Measurements from ENCODE around the gene GALNT16. TPM values are rescaled to one million over a fixed set of nuclear protein-coding genes. Genes with fewer than 3 reads are reported as not detected.
A peak's percentile ranks its signal among the peaks of the same experiment; 100 is the strongest.

The GALNT16 gene
- total and polyA plus RNA-seq, 3 donors from 2014 or later: 5.6 to 11.1 (median 6.3) TPM

DNA sequence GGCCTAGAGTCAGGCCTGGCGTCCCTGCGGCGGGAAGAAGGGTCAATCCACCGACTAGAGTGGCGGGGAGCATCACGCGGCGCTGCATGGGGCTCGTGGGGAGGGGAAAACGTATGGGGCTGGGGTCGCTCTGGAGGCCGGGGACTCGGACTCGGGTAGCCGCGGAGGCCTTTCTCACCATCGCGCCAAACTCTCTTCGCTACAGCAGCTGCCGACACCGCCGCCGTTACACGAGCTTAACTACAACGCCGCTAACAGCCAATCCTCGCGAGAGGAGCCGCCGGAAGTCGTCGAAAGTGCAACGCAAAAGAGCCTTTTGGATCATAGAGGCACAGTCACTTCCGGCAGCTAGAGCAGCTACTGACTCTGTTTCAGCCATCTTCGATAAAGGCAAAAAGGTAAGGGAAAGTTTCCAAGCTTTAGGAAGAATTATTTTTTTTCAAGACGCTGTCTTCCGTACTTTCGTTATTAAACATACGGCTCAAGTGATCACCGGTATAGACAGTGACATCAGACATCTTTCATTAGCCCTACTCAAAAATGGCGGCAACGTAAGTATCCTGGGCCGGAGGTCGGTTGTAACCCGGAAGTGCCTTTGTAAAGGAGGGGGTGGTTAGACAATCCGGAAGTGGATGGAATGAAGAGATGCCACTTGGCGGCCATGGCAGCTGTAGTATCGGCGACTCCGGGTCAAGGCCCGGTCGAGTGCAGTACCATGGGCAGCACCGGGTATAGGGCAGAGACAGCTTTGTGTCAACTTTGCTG, 138.3 kb downstream of the GALNT16 start, which contains the start of the genes ERH and SLC39A9:
Gene ERH, minus strand, starts transcription at position 247 of the 765 bp plus-strand sequence. Its CDS starts 66 bp downstream, at position 181.
Gene SLC39A9, plus strand, starts transcription at position 640 of the 765 bp plus-strand sequence. CDS start 678 bp downstream, outside the sequence.
- H3K36me3 ChIP-seq (ENCODE audit: low read depth, missing control alignments): no peaks in the 10 kb centered on the region
- H3K4me3 ChIP-seq: peak within 1 kb of the TSS; percentile 85 to 95
- H3K27ac ChIP-seq: peak within 1 kb of the TSS; percentile 77 to 91
- no peaks in the 10 kb centered on the region for H3K9me3 ChIP-seq
- TF ChIP-seq POLR2A (IDR thresholded peaks at IDR 0.05): no peak
- TF ChIP-seq, protein P1, sequence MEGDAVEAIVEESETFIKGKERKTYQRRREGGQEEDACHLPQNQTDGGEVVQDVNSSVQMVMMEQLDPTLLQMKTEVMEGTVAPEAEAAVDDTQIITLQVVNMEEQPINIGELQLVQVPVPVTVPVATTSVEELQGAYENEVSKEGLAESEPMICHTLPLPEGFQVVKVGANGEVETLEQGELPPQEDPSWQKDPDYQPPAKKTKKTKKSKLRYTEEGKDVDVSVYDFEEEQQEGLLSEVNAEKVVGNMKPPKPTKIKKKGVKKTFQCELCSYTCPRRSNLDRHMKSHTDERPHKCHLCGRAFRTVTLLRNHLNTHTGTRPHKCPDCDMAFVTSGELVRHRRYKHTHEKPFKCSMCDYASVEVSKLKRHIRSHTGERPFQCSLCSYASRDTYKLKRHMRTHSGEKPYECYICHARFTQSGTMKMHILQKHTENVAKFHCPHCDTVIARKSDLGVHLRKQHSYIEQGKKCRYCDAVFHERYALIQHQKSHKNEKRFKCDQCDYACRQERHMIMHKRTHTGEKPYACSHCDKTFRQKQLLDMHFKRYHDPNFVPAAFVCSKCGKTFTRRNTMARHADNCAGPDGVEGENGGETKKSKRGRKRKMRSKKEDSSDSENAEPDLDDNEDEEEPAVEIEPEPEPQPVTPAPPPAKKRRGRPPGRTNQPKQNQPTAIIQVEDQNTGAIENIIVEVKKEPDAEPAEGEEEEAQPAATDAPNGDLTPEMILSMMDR (IDR thresholded peaks at IDR 0.05): no peak
- peaks cover 31% of the 10 kb centered on the region for H3K4me1 ChIP-seq
- H3K27me3 ChIP-seq: no peaks in the 10 kb centered on the region
- peak; percentile 99 for DNase-seq
- intact Hi-C loops (cut with DNase I; ENCODE audit: low total_unique reads): no loop called here
- WGBS, 2 donors: 0% methylated on average over 40 to 53 of the region's 53 CpGs

DNA sequence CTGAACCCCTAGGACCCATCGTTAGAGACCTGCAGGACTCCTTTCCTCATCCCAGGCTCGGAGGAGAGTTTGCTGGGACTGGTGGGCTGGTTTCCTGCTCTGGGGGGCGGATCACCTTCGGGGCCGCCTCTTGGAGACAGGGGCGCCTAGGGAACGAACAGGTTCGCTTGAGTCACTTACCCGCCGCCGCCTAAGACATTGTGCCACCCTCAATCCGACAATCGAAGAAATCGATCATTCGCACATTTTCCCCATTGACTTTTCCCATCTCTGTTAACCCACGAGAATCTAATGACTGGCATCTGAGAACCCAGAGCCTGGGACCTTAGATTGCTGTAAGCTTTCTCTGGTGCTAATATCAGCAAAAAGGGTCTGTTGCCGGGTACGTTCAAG, 138.9 kb downstream of the GALNT16 start:
- TF ChIP-seq, protein P1 (IDR thresholded peaks at IDR 0.05): no peak
- no peak for TF ChIP-seq POLR2A (IDR thresholded peaks at IDR 0.05)
- 1 to 2% methylated on average over 14 to 18 of the region's 18 CpGs for WGBS, 2 donors

DNA sequence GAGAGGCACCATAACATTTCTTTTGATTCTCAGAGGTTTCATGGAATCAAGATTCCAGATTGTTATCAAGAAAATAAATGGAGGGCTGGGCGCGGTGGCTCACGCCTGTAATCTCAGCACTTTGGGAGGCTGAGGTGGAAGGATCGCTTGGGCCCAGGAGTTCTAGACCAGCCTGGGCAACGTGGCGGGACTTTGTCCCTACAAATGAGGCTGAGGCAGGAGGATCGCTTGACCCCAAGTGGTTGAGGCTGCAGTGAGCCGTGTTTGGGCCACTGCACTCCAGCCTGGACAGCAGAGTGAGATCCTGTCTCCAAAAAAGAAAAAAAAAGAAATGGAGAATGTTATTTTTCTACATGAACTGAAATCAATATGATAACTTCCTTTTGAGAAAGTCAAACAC, 139.8 kb downstream of the GALNT16 start:
- DNase-seq: no peak
- H3K4me3 ChIP-seq: peak overlapping the region; percentile 85 to 95
- 64 to 74% methylated on average over 8 of the region's 8 CpGs for WGBS, 2 donors
- intact Hi-C loops (cut with DNase I; ENCODE audit: low total_unique reads): no loop called here
- no peak overlapping the region for H3K27ac ChIP-seq
- no peak for TF ChIP-seq POLR2A (IDR thresholded peaks at IDR 0.05)
- TF ChIP-seq, protein P1 (IDR thresholded peaks at IDR 0.05): no peak
- peaks cover 31% of the 10 kb centered on the region for H3K4me1 ChIP-seq
- no peaks in the 10 kb centered on the region for H3K27me3 ChIP-seq
- H3K9me3 ChIP-seq: no peaks in the 10 kb centered on the region
- H3K36me3 ChIP-seq (ENCODE audit: low read depth, missing control alignments): no peaks in the 10 kb centered on the region

More for the DNA sequence above, 138.9 kb downstream of the GALNT16 start:
- no peaks in the 10 kb centered on the region for H3K27me3 ChIP-seq
- H3K4me1 ChIP-seq: peaks cover 31% of the 10 kb centered on the region
- peak overlapping the region; percentile 77 to 91 for H3K27ac ChIP-seq
- no peaks in the 10 kb centered on the region for H3K9me3 ChIP-seq
- peak overlapping the region; percentile 85 to 95 for H3K4me3 ChIP-seq
- intact Hi-C loops (cut with DNase I; ENCODE audit: low total_unique reads): no loop called here
- no peak for DNase-seq
- no peaks in the 10 kb centered on the region for H3K36me3 ChIP-seq (ENCODE audit: low read depth, missing control alignments)

DNA sequence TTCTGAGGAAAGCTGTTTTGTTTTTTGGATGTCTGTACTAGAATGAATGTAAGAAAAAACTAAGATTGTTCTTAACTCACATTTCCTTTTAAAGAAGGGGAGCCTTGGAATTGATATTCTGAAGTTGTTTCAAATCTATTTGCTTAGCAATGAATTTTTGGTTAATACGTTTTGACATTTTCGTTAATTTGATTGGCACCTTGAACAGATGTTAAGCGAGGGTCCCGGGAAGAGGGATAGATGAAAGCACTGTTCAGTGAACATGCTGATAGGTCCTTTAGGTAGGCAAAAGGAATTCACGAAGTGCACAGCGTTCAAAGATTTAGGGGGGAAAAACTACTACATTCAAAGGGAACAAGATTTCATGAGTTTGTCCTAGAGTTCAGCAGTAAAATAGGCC, 140.2 kb downstream of the GALNT16 start:
- peaks cover 31% of the 10 kb centered on the region for H3K4me1 ChIP-seq
- no peak overlapping the region for H3K4me3 ChIP-seq
- DNase-seq: no peak
- WGBS, 2 donors: 66 to 67% methylated on average over 6 of the region's 6 CpGs
- H3K27me3 ChIP-seq: no peaks in the 10 kb centered on the region
- intact Hi-C loops (cut with DNase I; ENCODE audit: low total_unique reads): no loop called here
- no peak overlapping the region for H3K27ac ChIP-seq
- no peaks in the 10 kb centered on the region for H3K36me3 ChIP-seq (ENCODE audit: low read depth, missing control alignments)
- TF ChIP-seq, protein P1 (IDR thresholded peaks at IDR 0.05): no peak
- TF ChIP-seq POLR2A (IDR thresholded peaks at IDR 0.05): no peak
- H3K9me3 ChIP-seq: no peaks in the 10 kb centered on the region
